Stimulated activated CD4-positive, alpha-beta T cell treated with anti-CD3 and anti-CD28 coated beads, Interleukin-4, amount 100 ng/mL, for 48 hours (primary cell): ENCODE measurements around the gene ABCC12.
"Not testable (repeated sequence)": the region's sequence is repeated elsewhere in the genome, so short reads cannot be mapped to it uniquely, and the experiment has no call there.

Experiments used
- DNase-seq, 2 donors: peaks; one replicate each; pipeline ENCODE4 v3.0.0-alpha.2; 2020; ENCODE audit warnings: low read depth in 2 of 2

The ABCC12 gene

GRCh38 chr16:48155926-48156789 is at the start of gene ABCC12:
Gene ABCC12, minus strand, starts transcription at chr16:48155993. Its CDS starts 9,569 bp downstream, at chr16:48146424.
- DNase-seq, result no peak

DNA sequence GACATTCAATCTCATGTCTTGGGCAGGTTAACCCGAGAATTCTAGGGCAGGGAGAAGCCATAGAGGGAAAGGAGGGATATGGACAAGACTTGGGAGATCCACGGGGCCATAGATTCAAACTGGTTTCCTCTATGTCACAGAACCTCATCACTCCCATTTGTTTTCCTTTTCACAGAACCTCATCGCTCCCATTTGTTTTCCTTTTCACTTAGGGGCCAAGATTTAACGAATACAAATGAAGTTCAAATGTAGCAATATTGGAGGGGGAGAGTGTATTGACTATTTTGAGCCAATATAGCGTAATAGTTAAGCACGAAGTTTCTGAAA is 49.0 kb upstream of the ABCC12 start:
- DNase-seq, result no peak

DNA sequence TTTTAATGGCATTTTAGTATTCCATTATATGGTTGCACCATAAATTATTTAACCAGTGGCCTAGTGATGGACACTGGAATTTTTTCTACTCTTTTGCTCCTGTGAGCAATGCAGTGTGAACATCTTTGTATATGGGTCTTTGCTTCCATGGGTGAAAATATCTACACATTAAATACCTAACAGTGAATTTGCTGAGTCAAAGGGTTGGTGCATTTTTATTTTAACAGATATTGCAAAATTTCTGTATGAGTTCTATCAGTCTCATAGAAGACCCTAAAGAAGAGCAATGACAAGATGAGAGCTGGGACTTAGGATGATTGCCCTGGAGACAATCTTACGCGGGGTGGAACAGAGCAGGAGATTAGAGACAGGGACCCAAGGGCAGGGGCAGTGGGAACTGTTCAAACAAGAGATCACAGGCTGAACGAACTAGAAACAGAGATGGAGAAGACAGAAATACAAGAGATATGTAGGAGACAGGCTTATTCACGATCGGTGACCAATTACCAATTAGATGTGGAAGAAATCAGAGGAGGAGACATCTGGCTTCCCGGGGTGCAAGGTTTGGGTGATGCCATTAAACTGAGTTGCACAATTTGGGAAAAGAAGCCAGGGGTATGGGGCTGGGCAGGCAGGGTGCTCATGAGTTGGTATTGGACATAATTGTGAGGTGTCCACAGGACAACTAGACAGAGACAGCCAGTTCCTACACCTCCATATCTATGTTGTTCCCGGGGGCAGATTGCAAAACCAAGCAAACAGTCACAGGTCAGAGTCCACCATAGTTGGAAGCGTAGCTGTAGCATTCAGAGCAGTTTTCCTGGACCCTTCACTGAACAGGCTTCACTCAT is 48.4 kb upstream of the ABCC12 start:
- no peak for DNase-seq

DNA sequence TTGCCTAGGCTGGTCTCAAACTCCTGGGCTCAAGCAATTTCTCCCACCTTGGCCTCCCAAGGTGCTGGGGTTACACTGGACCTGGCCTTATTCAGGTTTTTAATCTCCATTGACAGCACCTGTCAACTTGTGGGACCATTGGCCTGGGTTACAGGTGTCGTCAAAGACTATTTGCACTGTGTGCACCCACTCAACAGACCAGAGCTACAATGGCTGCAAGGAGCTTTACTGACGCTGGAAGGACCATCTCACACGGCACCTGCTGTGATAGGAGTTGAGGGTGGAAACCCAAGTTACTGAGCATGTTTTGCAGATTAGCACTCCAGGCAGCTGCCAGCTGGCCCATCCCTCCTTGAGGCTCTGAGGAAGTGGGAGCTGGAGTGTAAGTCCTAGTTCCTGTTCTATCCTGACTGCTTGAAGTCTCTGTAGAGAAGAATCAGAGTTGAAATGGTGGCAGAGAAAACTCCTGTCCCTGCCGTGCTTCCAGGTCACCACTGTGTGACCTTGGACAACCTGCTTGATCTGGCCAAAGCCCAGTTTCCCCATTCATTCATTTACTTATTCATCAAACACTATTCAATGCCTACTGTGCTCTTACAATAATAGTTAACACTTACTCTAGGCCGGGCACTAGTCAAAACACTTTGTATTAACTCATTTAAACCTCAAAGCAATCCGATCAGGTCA is 45.9 kb upstream of the ABCC12 start:
- no peak for DNase-seq

DNA sequence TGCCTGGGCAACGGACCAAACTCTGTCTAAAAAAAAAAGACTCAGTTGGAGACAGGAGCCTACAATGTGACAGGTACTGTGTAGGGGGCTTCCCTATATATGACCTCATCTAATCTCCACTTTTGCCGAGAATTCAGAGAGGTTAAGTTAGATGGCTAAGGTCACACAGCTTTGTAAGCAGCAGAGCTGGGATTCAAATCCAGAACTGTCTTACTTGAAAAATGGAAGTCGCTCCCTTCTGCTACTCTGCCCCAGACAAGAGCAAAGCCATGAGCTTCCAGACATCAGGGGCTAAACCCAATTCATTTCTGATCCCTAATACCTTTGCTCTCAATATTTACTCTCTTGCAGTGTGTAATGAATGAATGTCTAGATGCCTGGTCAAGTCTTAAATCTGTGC is 41.5 kb upstream of the ABCC12 start:
- DNase-seq, result no peak

DNA sequence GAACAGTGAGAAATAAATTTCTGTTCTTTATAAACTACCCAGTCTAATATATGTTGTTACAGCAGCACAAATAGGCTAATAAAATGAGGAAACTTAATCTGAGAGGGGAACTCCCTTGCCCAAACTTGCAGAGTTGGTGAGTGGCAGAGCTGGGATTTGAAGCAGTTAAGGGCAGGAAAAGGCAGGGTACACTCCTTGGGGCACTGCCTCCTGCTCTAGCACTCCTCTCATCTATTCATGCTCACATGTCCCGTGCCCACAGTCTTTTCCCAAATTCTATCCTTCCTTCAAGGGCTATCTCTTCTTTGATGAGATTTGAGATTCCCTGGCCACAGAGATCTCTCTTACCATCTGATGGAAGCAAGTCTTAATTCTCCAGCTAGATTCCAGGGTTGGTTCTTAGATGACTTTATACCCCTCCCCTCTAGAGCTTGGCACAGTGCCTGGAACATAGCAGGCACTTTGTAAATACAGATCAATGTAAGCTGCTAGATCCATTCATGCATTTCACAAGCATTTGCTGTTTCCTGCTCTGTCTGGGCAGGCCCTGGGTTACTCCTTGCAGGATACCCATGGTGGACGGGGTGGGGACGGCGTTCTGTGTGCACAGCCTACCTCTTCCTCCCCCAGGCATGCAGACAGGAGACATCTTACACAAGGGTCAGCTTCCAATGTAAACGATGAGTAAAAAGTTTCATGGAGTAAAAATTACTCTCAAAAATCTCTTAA is 39.2 kb upstream of the ABCC12 start:
- no peak for DNase-seq

DNA sequence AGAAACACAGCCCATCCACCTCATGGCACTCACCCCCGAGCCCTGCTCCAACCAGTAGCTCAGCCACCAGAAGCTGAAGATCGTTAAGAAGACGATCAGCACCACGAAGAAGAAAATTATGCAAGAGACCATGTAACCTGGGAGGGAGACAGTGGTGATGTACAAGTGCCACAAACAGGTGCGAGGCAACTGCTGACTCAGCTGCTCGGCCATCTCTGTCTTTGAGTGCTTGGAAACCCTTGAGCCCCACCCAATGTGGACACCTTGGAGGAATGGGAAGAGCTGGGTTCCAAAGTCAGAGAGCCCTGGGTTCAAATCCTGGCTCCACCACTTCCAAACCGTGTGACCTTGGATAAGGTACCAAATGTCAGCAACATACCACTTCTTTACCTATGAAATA is 38.1 kb upstream of the ABCC12 start:
- DNase-seq, result no peak

- no peak for DNase-seq
Observed at GRCh38 chr16:48188449-48189102, 32.8 kb upstream of the ABCC12 start.

- DNase-seq, result no peak
Observed at GRCh38 chr16:48187779-48188178, 32.0 kb upstream of the ABCC12 start.

- DNase-seq, result no peak
Observed at GRCh38 chr16:48184681-48185080, 28.9 kb upstream of the ABCC12 start.

DNA sequence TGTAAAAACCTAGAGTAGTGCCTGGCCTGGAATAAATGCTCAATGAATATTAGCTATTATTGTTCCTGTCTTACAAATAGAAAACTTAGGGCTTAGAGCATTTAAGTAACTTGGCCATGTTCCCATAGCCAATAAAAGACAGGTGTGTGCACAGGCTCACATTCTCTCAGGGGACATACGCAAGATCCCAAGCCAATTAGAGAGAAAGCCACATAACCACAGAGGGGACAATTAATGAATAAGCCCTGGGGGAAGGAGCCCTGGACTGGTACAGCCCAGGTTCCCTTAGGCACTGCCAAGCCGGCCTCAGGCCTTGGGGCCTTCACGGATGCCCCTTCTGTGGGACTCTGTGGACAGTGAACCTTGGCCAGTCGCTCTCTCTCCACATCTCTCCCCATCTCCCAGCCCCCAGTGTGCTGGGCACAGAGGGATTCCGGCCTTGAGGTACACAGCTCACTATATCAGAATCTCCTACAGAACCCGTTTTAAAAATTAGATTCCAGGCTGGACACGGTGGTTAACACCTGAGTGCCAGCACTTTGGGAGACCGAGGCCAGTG is 27.3 kb upstream of the ABCC12 start:
- no peak for DNase-seq

DNA sequence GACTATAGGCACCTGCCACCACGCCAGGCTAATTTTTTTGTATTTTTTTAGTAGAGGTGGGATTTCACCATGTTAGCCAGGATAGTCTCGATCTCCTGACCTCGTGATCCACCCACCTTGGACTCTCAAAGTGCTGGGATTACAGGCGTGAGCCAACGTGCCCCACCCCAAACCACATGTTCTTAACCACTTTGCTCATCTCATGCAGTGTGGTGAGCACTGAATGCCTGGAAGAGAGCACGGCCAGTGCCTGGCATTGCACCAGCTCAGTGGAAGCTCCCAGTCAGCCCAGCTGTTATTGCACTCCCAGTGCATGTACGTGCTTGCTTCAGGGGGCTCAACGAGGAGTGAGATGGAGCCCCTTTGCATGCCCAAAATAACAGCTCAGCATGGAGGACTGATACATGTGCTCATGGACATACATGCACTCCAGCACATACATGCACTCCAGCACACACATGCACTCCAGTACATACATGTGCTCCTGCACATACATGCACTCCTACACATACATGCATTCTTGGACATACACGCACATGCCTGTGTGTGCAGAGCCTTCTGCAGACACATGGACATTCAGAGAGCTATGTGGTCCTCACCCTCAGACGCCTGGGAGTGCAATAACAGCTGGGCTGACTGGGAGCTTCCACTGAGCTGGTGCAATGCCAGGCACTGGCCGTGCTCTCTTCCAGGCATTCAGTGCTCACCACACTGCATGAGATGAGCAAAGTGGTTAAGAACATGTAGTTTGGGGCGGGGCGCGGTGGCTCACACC is 26.1 kb upstream of the ABCC12 start:
- DNase-seq, result not testable (repeated sequence)

DNA sequence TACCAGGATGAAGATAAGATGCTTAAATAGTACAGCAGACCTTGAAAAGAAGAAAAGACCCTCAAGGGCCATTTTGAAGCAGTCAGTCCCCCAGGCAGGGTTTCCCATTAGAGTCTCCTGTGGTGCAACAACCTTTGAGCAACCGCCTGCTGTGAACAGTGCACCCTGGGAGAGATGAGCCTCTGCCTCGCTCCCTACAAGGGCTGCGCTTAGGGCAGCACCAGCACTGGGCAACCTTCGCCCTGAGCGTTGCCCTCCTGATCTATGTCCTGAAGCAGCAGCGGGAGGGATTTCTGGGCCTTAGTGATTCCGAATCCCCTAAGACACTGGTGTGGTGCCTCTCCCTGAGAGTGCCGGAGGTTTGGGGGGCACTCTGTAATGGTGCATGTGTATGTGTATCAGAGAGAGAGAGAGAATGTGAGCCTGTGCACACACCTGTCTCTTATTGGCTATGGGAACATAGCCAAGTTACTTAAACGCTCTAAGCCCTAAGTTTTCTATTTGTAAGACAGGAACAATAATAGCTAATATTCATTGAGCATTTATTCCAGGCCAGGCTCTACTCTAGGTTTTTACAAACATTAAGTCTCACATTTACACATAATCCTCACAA is 25.2 kb upstream of the ABCC12 start:
- no peak for DNase-seq

- no peak for DNase-seq
Observed at GRCh38 chr16:48176635-48177408, 21.0 kb upstream of the ABCC12 start.

- no peak for DNase-seq
Observed at GRCh38 chr16:48173889-48174288, 18.1 kb upstream of the ABCC12 start.

- DNase-seq, result no peak
Observed at GRCh38 chr16:48172682-48173081, 16.9 kb upstream of the ABCC12 start.

DNA sequence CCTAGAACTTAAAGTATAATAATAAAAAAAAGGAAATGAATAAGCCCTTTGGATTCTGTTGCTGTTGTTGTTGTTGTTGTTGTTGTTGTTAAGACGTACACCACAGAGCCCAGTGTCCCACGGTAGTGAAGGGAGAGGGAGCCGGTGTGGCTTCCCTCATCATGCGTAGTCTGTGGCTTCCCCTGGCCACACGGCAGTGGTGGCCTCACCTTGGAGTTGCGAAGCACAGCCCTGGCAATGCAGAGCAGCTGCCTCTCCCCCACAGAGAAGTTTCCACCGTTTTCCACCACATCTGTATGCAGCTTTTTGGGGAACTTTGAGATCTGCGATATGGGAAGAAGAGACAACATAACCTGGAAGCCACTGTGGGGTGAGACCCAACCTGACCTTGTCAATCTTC is 14.1 kb upstream of the ABCC12 start:
- DNase-seq, result no peak

- DNase-seq, result no peak
Observed at GRCh38 chr16:48168075-48168474, 12.3 kb upstream of the ABCC12 start.

DNA sequence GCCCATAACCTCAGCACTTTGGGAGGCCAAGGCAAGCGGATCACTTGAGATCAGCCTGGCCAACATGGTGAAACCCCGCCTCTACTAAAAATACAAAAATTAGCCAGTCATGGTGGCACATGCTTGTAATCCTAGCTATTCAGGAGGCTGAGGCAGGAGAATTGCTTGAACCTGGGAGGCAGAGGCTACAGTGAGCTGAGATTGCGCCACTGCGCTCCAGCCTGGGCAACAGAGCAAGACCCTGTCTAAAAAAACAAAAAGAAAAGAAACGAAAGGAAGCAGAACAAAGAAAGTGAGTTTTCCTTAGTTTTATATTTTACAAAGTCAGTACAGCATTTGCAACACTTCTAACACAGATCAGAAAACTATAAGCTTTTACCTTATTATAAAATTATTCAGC is 10.8 kb upstream of the ABCC12 start:
- not testable (repeated sequence) for DNase-seq
